ENCODE measurements around the gene PLPP7.
"Not testable (repeated sequence)": the region's sequence is repeated elsewhere in the genome, so short reads cannot be mapped to it uniquely, and the experiment has no call there.

Gene PLPP7

GRCh38 chr9:131289301-131290035 lies at the start of gene PLPP7:
TSS of gene PLPP7 (plus strand) at chr9:131289723. CDS start at chr9:131289998, 275 bp downstream.
- peak; percentile 38 to 92 (median 80) for DNase-seq

- DNase-seq, result no peak
These were observed 49.2 kb upstream of the PLPP7 start for GRCh38 chr9:131240047-131240921.

GRCh38 chr9:131244331-131244730 lies 45.2 kb upstream of the PLPP7 start:
- DNase-seq, result not testable (repeated sequence)

- no peak for DNase-seq
These were observed 42.9 kb upstream of the PLPP7 start for GRCh38 chr9:131246618-131247017.

GRCh38 chr9:131252120-131252519 lies 37.4 kb upstream of the PLPP7 start:
- DNase-seq, result no peak

- peak in 16 of 56 donors; percentile 22 to 70 (median 44) for DNase-seq
These were observed 35.5 kb upstream of the PLPP7 start for GRCh38 chr9:131253891-131254491.

- DNase-seq, result no peak
These were observed 34.9 kb upstream of the PLPP7 start for GRCh38 chr9:131254626-131255025.

- DNase-seq, result no peak
These were observed 33.8 kb upstream of the PLPP7 start for GRCh38 chr9:131255676-131256197.

- no peak for DNase-seq
These were observed 32.1 kb upstream of the PLPP7 start for GRCh38 chr9:131257266-131258025.

- DNase-seq, result no peak
These were observed 31.3 kb upstream of the PLPP7 start for GRCh38 chr9:131258186-131258585.

GRCh38 chr9:131258698-131259431 lies 30.7 kb upstream of the PLPP7 start:
- DNase-seq, result no peak

- DNase-seq, result no peak
These were observed 30.1 kb upstream of the PLPP7 start for GRCh38 chr9:131259432-131259898.

GRCh38 chr9:131259916-131260597 lies 29.5 kb upstream of the PLPP7 start:
- no peak for DNase-seq

- no peak for DNase-seq
These were observed 28.6 kb upstream of the PLPP7 start for GRCh38 chr9:131260751-131261452.

GRCh38 chr9:131262327-131263032 lies 27.0 kb upstream of the PLPP7 start:
- DNase-seq, result no peak

GRCh38 chr9:131263033-131263343 lies 26.5 kb upstream of the PLPP7 start:
- not testable (repeated sequence) for DNase-seq

GRCh38 chr9:131263701-131264100 lies 25.8 kb upstream of the PLPP7 start:
- no peak for DNase-seq

GRCh38 chr9:131264231-131264630 lies 25.3 kb upstream of the PLPP7 start:
- DNase-seq, result no peak
